GM11168 (cell line): ENCODE data around the gene ZNF474.

ENCODE experiments used
- in situ Hi-C: fragments of 300-500 bp; cut with MboI; formaldehyde crosslinking; loops from one replicate; pipeline ENCODE4 v1.12.0; 2022; ENCODE audit warnings: low sequenced_read_pairs; ENCODE audit not compliant: unreplicated experiment

Gene ZNF474

GRCh38 chr5:122114501-122114900 lies 14.8 kb upstream of the ZNF474 start:
- in situ Hi-C loops = no loop called here

GRCh38 chr5:122118356-122118948 lies 10.9 kb upstream of the ZNF474 start:
- in situ Hi-C loops = no loop called here

- in situ Hi-C loops = no loop called here
Measured at GRCh38 chr5:122119205-122119604, 10.1 kb upstream of the ZNF474 start.

DNA sequence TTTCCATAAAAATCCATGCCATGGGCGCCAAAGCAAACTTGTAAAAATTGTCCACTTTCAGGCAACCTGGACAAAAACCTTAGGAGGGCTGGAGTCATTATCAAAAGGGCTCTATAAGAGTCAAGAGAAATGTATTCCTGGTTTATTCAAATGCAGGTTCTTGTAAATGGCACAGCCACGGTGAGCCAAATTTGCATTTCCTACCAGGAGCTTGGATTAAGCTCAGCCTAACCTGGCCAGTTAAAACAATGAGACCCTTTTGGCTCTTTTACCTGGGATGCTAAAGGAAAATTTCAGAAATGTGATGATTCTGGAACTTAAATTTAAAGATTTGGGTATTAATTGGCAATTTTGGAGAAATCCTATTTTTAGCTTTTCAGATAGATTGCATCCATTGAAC lies 8.9 kb upstream of the ZNF474 start:
- in situ Hi-C loops = no loop called here

DNA sequence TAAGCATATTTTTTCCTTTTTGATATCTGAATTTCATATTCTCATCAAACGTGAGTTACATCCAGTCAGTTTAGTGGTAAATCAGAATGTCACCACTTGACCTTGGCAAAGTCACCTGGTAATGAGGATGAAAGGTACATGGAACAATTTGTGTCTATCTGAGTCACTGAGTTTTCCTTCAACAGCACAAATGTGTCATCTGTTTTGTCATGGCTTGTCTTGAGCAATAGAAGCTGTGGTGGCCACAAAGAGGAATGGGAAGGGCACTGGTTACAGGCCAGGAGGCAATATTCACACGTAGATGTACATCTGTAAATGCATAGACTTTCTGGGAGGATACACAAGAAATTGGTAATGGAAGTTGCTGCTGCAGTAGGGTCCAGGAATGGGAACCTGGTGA lies 8.4 kb upstream of the ZNF474 start:
- in situ Hi-C loops = no loop called here

- in situ Hi-C loops = no loop called here
Measured at GRCh38 chr5:122121479-122122465, 7.6 kb upstream of the ZNF474 start.

- in situ Hi-C loops = no loop called here
Measured at GRCh38 chr5:122124766-122125165, 4.6 kb upstream of the ZNF474 start.

- in situ Hi-C loops = no loop called here
Measured at GRCh38 chr5:122126177-122126755, 3.1 kb upstream of the ZNF474 start.

DNA sequence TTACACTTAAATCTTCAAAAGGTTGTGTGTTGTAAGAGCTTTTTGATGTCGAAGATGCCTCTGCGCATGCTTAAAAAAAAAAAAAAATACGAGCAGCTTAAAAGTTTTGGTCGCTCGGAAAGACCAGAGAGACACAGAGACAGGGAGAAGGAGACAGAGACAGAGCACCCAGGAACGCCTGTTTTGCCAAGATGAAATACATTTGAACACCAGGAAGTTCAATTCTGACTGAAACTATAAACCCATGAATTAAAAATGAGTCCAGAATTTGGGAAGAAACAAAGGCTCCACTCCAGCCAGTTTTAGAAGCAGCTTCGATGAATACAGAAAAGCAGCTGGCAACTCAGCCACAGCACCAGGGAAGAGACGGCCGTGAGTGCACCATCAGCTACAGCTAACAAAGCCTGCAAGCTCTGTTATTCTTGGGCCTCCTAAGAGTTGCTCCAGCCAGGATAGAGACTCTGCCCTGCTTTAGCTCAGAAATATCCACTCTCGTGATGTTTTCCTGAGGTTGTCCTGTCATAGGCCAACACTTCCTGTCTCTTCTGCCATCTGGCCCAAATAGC lies 2.5 kb upstream of the ZNF474 start:
- in situ Hi-C loops = no loop called here

- in situ Hi-C loops = no loop called here
Measured at GRCh38 chr5:122130152-122130551, 806 bp downstream of the ZNF474 start.

DNA sequence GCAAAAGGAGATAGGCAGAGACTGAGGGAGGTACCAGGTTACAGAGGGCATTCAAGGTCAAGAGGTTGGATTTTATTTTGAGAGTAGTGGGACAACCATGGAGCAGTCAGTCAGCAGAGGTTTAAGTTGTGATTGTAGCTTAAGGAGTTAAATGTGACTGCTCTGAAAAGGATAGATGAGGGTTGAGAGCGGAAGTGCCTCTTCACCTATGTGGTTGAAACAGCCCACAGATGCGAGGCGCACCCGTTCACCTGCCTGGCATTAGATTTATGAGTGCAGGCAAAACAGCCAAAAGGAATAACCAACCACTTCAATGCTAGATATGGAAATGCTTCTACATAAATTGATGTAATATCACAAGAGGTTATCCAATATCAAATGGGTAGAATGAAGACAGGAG lies 8.4 kb downstream of the ZNF474 start:
- in situ Hi-C loops = no loop called here

DNA sequence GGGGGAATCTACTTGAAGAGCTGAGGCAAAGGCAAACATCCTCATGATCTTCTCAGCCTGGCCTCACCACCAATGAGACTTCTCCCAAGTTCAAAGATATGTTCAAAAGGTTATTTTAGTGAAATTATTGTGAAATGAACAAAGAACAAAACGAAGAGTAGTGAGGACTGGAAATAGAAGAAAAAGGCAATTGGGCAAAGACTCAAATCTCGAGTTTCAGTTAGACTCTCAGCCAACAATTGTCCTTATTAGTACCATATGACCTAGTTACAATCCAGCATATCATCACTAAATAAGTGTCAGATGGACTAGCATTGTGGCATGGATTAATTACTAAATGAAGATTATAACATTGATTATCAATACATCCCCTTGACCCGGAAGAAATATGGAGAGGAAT lies 9.0 kb downstream of the ZNF474 start:
- in situ Hi-C loops = no loop called here

DNA sequence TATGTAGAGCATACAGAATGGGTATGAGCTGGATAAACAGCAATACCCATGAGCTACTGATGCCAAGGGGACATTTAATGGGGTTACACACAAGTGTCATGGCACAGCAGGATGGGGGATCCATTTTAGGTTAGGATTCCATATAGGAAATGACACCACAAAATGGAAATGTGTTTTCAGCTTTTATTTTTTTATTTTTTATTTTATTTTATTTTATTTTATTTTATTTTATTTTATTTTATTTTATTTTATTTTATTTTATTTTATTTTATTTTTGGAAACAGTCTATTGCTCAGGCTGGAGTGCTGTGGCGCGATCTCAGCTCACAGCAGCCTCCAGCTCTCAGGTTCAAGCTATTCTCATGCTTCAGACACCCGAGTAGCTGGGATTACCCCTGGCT lies 11.6 kb downstream of the ZNF474 start:
- in situ Hi-C loops = no loop called here

DNA sequence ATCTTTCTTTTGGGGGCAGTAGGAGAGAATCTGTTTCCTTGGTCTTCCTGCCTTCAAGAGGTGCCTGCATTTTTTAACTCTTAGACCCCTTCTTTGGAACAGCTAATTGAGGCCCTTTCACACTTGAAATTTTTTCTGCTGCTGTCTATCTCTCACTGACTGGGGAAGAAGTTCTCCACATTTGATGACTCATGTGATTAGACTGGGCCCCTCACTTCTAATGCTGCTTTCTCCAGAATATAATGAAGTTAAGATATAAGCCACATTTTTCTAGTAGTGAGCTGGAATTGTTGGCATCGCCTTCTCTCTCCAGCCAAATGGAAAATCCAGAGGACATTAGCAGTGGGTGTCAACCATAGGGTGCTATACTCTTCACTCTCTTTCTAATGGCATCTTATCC lies 12.4 kb downstream of the ZNF474 start:
- in situ Hi-C loops = no loop called here

DNA sequence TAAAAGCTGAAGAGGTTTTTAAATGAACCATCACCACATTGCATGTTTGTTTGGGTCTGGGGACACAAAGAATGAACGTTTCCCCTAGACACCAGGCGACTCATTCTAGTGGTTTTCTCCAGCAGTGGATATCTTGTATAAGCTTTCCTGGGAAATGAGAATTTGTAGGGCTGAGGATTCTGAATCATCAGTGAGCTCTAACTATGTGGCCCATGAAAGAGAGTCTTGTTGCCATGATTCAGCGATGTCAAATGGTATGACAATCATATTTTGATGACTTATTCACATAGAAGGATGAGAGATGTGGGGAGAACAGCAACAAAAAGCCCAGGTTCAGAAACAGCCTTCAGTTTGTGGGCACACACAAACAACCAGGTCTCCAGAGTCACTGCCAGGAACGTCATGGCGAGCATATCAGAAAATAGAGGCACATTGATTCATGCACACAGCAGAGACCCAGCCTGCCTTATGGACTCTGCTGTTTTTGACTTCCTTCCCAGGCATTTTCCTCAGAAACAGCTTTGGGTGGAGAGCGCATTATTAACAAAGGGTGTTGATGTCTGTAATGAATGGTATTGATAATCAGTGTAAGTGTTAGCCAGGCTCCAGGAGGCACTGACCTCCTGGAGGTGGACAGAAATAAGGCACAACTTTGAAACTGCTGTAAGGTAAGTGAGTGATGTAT lies 13.3 kb downstream of the ZNF474 start:
- in situ Hi-C loops = no loop called here

DNA sequence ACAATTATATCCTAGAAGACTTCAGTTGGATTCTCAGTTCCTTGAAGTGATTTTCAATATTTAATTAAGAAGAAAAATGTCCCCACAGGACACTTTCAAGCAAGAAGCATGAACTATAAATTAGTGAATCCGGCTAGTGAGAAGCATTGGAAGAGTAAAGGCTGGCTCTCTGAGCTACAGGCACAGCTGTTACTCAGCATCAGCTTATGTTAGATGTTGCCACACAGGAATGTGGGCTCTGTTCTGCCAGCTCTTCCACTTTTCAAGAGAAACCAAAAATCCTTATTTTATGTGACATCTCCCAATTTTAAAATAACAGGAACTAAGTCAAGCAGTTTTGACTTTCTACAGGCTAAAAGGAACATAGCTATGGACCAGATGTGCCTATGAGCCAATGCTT lies 14.9 kb downstream of the ZNF474 start:
- in situ Hi-C loops = no loop called here

GRCh38 chr5:122145906-122146305 lies 16.6 kb downstream of the ZNF474 start:
- in situ Hi-C loops = no loop called here

DNA sequence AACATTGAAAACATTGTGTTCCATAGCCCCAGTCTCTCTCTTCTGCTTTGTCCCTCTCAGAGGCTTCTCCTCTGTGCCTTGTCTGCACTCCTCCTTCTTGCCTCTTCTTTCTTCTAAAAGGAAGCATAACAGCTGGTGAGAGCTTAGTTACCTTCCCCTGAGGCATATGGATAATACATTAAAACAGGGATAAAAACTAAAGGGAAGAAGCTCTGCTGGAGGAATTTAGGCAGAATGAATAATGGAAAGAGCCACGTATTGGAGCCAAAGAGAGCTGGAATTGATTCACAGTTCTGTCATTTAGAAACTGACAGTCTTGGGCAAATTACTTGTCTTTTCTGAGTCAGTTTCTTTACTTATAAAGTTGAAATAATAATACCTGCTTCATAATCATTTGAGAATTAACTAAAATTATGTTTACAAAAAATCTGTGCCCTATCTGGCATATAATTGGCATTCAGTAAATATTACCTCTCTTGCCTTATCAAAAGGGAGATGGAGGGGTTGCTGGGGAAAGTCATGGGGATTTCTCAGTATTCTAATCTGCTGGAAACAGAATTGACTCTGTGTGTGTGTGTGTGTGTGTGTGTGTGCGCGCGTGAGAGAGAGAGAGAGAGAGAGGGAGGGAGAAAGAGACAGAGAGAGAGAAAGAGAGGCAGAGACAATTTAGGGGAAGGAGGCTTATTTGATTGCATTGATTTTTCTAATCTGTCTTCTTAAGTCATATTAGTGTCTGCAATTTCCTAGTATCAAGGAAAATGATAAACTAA lies 20.2 kb downstream of the ZNF474 start:
- in situ Hi-C loops = no loop called here

DNA sequence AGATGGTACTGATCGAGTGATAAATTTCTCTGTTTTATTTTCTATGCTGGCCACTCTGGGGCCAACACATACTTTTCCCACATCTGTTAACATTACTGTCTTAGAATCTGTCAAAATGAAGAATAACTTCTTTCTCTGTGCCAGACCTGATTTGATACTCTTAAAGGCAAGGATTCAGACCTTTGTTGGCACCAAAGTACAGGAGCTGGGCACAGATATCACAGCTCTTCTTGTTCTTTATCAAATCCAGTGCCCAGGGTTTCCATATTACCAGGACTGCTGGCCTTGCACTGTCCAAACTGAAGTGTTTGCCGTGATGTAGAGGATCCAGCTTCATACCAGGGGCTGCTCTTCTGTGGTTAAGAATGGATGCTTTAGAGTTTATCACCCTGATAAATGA lies 20.9 kb downstream of the ZNF474 start:
- in situ Hi-C loops = no loop called here

DNA sequence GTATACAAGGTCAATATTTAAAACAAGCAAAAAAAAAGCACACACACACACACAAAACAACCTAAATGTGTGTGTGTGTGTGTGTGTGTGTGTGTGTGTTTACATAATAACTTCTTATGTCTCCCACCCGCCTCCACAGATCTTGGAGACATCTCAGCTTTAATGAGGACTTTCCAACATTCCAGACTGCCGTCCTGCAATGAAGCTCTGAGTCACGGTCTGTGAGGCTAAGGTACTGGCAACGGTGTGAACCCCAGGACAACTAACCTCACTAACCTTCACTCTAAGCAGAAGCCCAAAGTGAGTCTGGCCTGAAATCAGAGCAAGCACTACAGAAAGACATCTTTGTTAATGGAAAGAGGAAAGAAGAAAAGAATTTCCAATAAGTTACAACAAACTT lies 22.3 kb downstream of the ZNF474 start:
- in situ Hi-C loops = no loop called here
